ENCODE data around the gene CLDN6.

The CLDN6 gene

DNA sequence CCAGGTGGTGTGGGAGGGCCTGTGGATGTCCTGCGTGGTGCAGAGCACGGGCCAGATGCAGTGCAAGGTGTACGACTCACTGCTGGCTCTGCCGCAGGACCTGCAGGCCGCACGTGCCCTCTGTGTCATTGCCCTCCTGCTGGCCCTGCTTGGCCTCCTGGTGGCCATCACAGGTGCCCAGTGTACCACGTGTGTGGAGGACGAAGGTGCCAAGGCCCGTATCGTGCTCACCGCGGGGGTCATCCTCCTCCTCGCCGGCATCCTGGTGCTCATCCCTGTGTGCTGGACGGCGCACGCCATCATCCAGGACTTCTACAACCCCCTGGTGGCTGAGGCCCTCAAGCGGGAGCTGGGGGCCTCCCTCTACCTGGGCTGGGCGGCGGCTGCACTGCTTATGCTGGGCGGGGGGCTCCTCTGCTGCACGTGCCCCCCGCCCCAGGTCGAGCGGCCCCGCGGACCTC lies 4.5 kb downstream of the CLDN6 start:
- no peak for DNase-seq (ENCODE audit: low read depth in 2 of 2)

- no peak for DNase-seq (ENCODE audit: low read depth in 2 of 2)
These were observed 5.1 kb downstream of the CLDN6 start, which contains the start of gene CLDN9 for GRCh38 chr16:3012828-3013420. TSS of gene CLDN9 (plus strand) at chr16:3012923. CDS start at chr16:3013363, 440 bp downstream.

- DNase-seq (ENCODE audit: low read depth in 2 of 2), result no peak
These were observed 5.7 kb downstream of the CLDN6 start for GRCh38 chr16:3012246-3012645.

GRCh38 chr16:3010510-3010909 lies 7.5 kb downstream of the CLDN6 start:
- no peak for DNase-seq (ENCODE audit: low read depth in 2 of 2)

- DNase-seq (ENCODE audit: low read depth in 2 of 2), result no peak
These were observed 8.2 kb downstream of the CLDN6 start for GRCh38 chr16:3009568-3010390.

DNA sequence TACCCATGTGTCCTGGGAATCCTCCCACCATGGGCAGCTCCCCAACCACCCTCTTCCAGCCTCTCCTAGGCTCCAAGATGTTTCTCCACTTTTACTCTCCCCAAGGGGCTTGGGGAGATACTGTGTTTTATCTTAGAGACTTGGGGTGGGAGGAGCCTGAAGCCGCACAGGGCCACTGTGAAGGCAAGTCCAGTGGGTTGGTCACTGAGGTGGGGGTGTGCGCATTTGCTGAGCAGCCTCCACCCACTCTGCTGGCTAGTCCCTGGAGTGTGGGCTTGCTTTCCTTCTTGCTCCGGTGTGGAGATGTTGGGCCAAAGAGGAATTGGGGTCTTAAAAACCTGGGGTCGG lies 9.3 kb downstream of the CLDN6 start:
- DNase-seq (ENCODE audit: low read depth in 2 of 2), result no peak

GRCh38 chr16:3007957-3008689 lies 9.9 kb downstream of the CLDN6 start:
- DNase-seq (ENCODE audit: low read depth in 2 of 2), result no peak

DNA sequence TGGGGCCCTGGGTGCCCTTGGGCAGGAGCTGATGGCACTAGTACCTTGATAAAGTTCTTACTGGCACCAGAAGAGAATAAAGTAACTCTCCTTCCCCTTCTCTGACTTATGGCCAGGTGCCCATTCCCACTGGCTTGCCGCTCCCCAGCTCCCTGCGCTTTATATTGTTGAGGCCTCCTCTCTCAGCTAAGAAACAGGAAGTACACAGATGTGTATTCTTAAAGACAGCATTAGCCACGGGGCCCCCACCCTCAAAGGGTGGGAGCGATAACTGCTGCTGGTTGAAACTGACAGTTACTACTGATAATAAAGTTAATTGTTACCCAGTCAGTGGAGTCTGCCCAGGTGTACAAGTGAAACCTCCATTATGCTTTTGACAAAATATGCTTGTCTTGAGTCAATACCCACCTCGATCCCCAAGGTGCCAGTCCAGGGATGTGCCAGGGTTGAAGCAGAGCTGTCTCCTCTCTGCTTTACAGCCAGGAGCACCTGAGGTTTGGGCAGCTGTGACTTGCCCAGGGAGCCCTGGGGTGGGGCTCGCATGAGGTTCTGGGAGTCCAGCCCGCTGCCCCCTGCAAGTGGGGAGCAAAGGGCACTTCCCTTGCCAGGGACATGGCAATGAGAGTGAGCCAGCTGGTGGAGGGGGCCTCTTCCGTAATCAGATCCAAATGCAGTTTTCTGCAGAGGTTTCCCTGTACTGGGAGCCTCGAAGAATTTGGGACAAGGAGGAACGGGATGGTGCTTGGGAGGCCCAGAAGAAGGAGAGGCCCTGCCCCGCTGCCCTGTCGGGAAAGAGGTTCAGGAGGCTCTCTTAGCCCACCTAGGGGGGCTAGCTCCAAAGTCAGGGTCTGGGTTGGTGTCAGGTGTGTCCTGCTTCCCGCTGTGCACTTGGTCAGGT lies 10.7 kb downstream of the CLDN6 start:
- DNase-seq (ENCODE audit: low read depth in 2 of 2), result no peak

- DNase-seq (ENCODE audit: low read depth in 2 of 2), result no peak
These were observed 13.2 kb downstream of the CLDN6 start for GRCh38 chr16:3004781-3005284.

GRCh38 chr16:3004319-3004718 lies 13.7 kb downstream of the CLDN6 start:
- DNase-seq (ENCODE audit: low read depth in 2 of 2), result no peak

DNA sequence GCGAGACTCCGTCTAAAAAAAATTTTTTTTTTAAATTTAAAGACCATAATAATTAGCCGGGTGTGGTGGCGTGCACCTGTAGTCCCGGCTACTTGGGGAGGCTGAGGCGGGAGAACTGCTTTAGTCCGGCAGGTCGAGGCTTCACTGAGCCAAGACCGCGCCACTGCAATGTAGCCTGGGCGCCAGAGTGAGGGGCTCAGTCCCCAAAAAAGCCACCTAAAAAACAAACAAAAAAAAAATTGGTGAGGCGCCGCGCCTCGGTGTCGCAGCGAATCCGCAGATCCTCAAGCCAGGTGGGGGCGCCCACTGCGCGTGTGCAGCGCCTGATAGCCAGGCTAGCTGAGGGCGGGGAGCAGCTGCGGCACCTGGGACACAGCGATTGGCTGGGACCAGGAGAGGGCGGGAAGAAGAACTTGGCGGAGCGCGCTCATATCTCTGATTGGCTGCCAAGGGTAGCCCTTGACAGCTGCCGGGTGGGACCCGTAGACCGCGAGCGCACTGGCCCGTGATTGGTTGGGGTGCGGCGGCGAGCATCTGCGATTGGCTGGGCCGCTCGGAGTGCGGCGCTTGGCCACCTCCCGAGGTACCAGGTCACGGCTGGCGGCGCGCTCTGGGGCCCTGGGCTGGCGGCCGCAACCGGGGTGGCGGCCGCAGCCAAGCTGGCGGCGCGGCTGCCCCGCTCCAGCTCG lies 14.3 kb downstream of the CLDN6 start:
- DNase-seq (ENCODE audit: low read depth in 2 of 2), result peak; percentile 95 to 97

DNA sequence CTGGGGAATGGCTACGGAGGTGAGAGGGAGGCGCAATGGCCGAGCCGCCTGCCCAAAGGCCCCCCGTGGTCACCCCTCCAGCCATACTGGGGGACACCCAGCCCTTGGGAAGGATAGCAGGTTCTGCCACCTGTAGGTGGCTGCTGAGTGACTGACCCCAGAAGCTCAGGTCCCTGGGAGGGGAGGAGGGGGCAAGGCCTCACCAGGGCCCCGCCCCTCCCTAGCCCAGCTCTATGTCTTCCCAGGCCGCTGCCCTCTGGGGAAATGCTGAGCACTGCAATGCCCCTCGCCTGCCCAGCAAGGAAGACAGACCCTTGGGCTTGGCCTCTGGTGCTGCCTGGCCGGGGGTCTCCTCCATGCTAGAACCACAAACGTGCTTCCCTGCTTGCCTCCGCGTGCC lies 16.7 kb downstream of the CLDN6 start:
- no peak for DNase-seq (ENCODE audit: low read depth in 2 of 2)

GRCh38 chr16:3000540-3000939 lies 17.4 kb downstream of the CLDN6 start:
- no peak for DNase-seq (ENCODE audit: low read depth in 2 of 2)

GRCh38 chr16:2999929-3000328 lies 18.1 kb downstream of the CLDN6 start:
- no peak for DNase-seq (ENCODE audit: low read depth in 2 of 2)

DNA sequence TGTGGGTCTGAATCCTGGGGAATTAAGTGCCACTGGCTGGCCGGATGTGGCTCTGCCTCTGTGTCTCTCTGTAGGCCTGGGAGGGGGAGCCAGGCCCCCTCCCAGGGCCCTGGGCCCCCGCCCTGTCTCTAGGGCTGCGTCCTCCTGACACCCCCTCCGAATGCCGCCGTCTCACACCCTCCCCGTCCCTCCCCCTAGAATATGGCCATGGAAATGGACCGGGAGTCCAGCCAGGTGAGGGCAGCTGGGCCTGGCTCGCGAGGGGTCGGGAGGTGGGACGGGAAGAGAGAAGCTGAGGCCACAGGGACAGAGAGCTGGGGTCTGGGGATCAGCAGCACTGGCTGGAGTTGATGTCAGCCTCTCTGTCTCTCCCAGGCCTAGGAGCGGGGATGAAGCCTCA lies 21.7 kb downstream of the CLDN6 start:
- DNase-seq (ENCODE audit: low read depth in 2 of 2), result no peak

- DNase-seq (ENCODE audit: low read depth in 2 of 2), result no peak
These were observed 25.5 kb downstream of the CLDN6 start for GRCh38 chr16:2992383-2993081.

- no peak for DNase-seq (ENCODE audit: low read depth in 2 of 2)
These were observed 26.3 kb downstream of the CLDN6 start for GRCh38 chr16:2991566-2992261.

GRCh38 chr16:2990891-2991290 lies 27.1 kb downstream of the CLDN6 start:
- no peak for DNase-seq (ENCODE audit: low read depth in 2 of 2)

GRCh38 chr16:2988590-2989099 lies 29.3 kb downstream of the CLDN6 start:
- no peak for DNase-seq (ENCODE audit: low read depth in 2 of 2)

All from stimulated activated CD4-positive, alpha-beta T cell treated with anti-CD3 and anti-CD28 coated beads, Interleukin-15, amount 100 ng/mL, for 48 hours (primary cell).